ENCODE measurements around the gene DGKG.
A peak's percentile ranks its signal among the peaks of the same experiment; 100 is the strongest.

Gene DGKG

GRCh38 chr3:186255703-186256331, 106.2 kb downstream of the DGKG start:
- peak overlapping the region; percentile 40 for H3K4me3 ChIP-seq (ENCODE audit: low read length)
- H3K79me2 ChIP-seq (ENCODE audit: control insufficient read depth, low read length) = no peaks in the 10 kb centered on the region
- H3K36me3 ChIP-seq (ENCODE audit: control insufficient read depth, low read length) = no peaks in the 10 kb centered on the region
- TF ChIP-seq CTCF (IDR thresholded peaks at IDR 0.05; ENCODE audit: low read depth, low read length, poor library complexity, severe bottlenecking) (peak; percentile 79), EZH2phosphoT487 (IDR thresholded peaks at IDR 0.05; ENCODE audit: borderline replicate concordance, low read length) (no peak)
- no peaks in the 10 kb centered on the region for H3K9me3 ChIP-seq (ENCODE audit: control insufficient read depth, insufficient read depth, low read length)
- H4K20me1 ChIP-seq (ENCODE audit: control insufficient read depth, insufficient read depth, low read depth, low read length) = no peaks in the 10 kb centered on the region
- H3K27ac ChIP-seq (ENCODE audit: low read depth, low read length) = no peak overlapping the region
- peaks cover 35% of the 10 kb centered on the region for H3K4me1 ChIP-seq (ENCODE audit: control insufficient read depth, low read length)
- no peaks in the 10 kb centered on the region for H3K9me2 ChIP-seq (replicated peaks; ENCODE audit: control insufficient read depth, low read length)
- H3K27me3 ChIP-seq (ENCODE audit: control insufficient read depth, low read length) = no peaks in the 10 kb centered on the region; the same call in 1 of the 2 replicates
- peak overlapping the region; percentile 58 for H3K4me2 ChIP-seq (ENCODE audit: low read length)
- H3F3A ChIP-seq (ENCODE audit: control insufficient read depth, insufficient read depth) = 0 out of 2 replicates have a peak, but pooled peaks cover 3% of the 10 kb centered on the region

- peak overlapping the region; percentile 20; the same call in 1 of the 2 replicates for H3K27ac ChIP-seq (ENCODE audit: low read depth, low read length)
- peaks cover 35% of the 10 kb centered on the region for H3K4me1 ChIP-seq (ENCODE audit: control insufficient read depth, low read length)
- no peaks in the 10 kb centered on the region for H3K9me2 ChIP-seq (replicated peaks; ENCODE audit: control insufficient read depth, low read length)
- H3K79me2 ChIP-seq (ENCODE audit: control insufficient read depth, low read length) = no peaks in the 10 kb centered on the region
- peaks cover 2% of the 10 kb centered on the region for H3K27me3 ChIP-seq (ENCODE audit: control insufficient read depth, low read length)
- no peaks in the 10 kb centered on the region for H3K9me3 ChIP-seq (ENCODE audit: control insufficient read depth, insufficient read depth, low read length)
- no peaks in the 10 kb centered on the region for H3K36me3 ChIP-seq (ENCODE audit: control insufficient read depth, low read length)
- peak overlapping the region; percentile 58 for H3K4me2 ChIP-seq (ENCODE audit: low read length)
- no peaks in the 10 kb centered on the region for H4K20me1 ChIP-seq (ENCODE audit: control insufficient read depth, insufficient read depth, low read depth, low read length)
- no peak for TF ChIP-seq CTCF (IDR thresholded peaks at IDR 0.05; ENCODE audit: low read depth, low read length, poor library complexity, severe bottlenecking)
- TF ChIP-seq EZH2phosphoT487 (IDR thresholded peaks at IDR 0.05; ENCODE audit: borderline replicate concordance, low read length) = no peak
- H3K4me3 ChIP-seq (ENCODE audit: low read length) = peak overlapping the region; percentile 40
- H3F3A ChIP-seq (ENCODE audit: control insufficient read depth, insufficient read depth) = 0 out of 2 replicates have a peak, but pooled peaks cover 3% of the 10 kb centered on the region
These were observed 107.1 kb downstream of the DGKG start for GRCh38 chr3:186254676-186255650.

- Histone ChIP-seq H3K4me1 (ENCODE audit: control insufficient read depth, low read length) (peaks cover 31% of the 10 kb centered on the region), H3K27me3 (ENCODE audit: control insufficient read depth, low read length) (peaks cover 10% of the 10 kb centered on the region), H3K9me3 (ENCODE audit: control insufficient read depth, insufficient read depth, low read length) (no peaks in the 10 kb centered on the region), H3K36me3 (ENCODE audit: control insufficient read depth, low read length) (no peaks in the 10 kb centered on the region), H4K20me1 (ENCODE audit: control insufficient read depth, insufficient read depth, low read depth, low read length) (no peaks in the 10 kb centered on the region), H3K4me2 (ENCODE audit: low read length) (no peak overlapping the region), H3K9me2 (replicated peaks; ENCODE audit: control insufficient read depth, low read length) (no peaks in the 10 kb centered on the region), H3K79me2 (ENCODE audit: control insufficient read depth, low read length) (no peaks in the 10 kb centered on the region), H3K27ac (ENCODE audit: low read depth, low read length) (no peak overlapping the region), H3K4me3 (ENCODE audit: low read length) (no peak overlapping the region), H3F3A (ENCODE audit: control insufficient read depth, insufficient read depth) (0 out of 2 replicates have a peak, but pooled peaks cover 3% of the 10 kb centered on the region)
- TF ChIP-seq CTCF (IDR thresholded peaks at IDR 0.05; ENCODE audit: low read depth, low read length, poor library complexity, severe bottlenecking) (no peak), EZH2phosphoT487 (IDR thresholded peaks at IDR 0.05; ENCODE audit: borderline replicate concordance, low read length) (no peak)
These were observed 110.0 kb downstream of the DGKG start for GRCh38 chr3:186251948-186252619.
